ENCODE results near the gene THAP8. TPM values are rescaled to one million over a fixed set of nuclear protein-coding genes. Genes with fewer than 3 reads are reported as not detected.

Gene THAP8
- total RNA-seq, 1 experiment from 2014 or later: 6.6 TPM

- TF ChIP-seq ARID4B (CRISPR knock-in tag; IDR thresholded peaks at IDR 0.05; ENCODE audit: borderline replicate concordance) (no peak; the same call in 1 of the 2 replicates), IRF2 (CRISPR knock-in tag; IDR thresholded peaks at IDR 0.05; ENCODE audit: borderline replicate concordance, low read depth) (no peak), ERG (CRISPR knock-in tag; IDR thresholded peaks at IDR 0.05) (no peak), SP1 (CRISPR knock-in tag; conservative IDR thresholded peaks at IDR 0.05) (peak; percentile 26; the same call in 1 of the 2 replicates), PRRX2 (CRISPR knock-in tag; IDR thresholded peaks at IDR 0.05) (no peak), E2F5 (CRISPR knock-in tag; IDR thresholded peaks at IDR 0.05) (no peak), ATF1 (CRISPR knock-in tag; IDR thresholded peaks at IDR 0.05) (no peak), FOXP4 (CRISPR knock-in tag; IDR thresholded peaks at IDR 0.05) (0 out of 2 replicates have a peak, but pooled peaks have one; percentile 37), ZNF232 (CRISPR knock-in tag; IDR thresholded peaks at IDR 0.05) (no peak), NR2C2 (CRISPR knock-in tag; IDR thresholded peaks at IDR 0.05) (no peak), FOXK1 (CRISPR knock-in tag; IDR thresholded peaks at IDR 0.05) (no peak), TEAD1 (CRISPR knock-in tag; IDR thresholded peaks at IDR 0.05) (no peak), KAT7 (CRISPR knock-in tag; IDR thresholded peaks at IDR 0.05; ENCODE audit: borderline replicate concordance) (no peak)
- TF ChIP-seq, protein P1, sequence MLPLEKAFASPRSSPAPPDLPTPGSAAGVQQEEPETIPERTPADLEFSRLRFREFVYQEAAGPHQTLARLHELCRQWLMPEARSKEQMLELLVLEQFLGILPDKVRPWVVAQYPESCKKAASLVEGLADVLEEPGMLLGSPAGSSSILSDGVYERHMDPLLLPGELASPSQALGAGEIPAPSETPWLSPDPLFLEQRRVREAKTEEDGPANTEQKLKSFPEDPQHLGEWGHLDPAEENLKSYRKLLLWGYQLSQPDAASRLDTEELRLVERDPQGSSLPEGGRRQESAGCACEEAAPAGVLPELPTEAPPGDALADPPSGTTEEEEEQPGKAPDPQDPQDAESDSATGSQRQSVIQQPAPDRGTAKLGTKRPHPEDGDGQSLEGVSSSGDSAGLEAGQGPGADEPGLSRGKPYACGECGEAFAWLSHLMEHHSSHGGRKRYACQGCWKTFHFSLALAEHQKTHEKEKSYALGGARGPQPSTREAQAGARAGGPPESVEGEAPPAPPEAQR (CRISPR knock-in tag; IDR thresholded peaks at IDR 0.05): no peak
- TF ChIP-seq, protein P2, sequence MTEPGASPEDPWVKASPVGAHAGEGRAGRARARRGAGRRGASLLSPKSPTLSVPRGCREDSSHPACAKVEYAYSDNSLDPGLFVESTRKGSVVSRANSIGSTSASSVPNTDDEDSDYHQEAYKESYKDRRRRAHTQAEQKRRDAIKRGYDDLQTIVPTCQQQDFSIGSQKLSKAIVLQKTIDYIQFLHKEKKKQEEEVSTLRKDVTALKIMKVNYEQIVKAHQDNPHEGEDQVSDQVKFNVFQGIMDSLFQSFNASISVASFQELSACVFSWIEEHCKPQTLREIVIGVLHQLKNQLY (CRISPR knock-in tag; IDR thresholded peaks at IDR 0.05): no peak
- TF ChIP-seq, protein P3, sequence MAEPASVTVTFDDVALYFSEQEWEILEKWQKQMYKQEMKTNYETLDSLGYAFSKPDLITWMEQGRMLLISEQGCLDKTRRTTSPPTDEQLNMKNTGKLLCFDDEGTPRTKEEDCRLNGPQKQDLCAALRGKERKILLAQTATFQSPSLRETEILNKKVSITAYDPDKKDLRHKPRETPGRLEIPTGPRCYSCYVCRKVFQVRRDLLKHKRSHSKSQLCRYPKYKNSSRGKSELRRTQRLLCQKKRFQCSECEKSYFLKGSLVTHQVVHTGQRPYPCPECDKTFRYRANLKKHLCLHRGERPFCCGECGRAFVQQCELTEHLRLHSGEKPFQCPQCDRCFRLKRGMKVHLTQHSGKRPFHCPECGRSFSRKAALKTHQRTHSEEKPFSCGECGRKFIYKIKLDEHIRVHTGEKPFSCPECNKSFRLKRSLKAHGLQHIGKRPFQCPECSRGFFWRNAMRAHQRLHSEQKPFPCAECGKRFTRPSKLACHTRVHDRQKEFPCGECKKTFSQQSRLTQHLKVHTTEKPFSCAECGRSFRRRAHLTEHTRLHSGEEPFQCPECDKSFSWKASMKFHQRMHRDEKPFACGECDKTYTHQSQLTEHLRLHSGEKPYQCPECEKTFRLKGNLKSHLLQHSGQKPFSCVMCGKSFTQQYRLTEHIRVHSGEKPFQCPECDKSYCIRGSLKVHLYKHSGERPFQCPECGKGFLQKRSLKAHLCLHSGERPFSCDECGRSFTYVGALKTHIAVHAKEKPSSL (CRISPR knock-in tag; conservative IDR thresholded peaks at IDR 0.05): no peak
- TF ChIP-seq, protein P4, sequence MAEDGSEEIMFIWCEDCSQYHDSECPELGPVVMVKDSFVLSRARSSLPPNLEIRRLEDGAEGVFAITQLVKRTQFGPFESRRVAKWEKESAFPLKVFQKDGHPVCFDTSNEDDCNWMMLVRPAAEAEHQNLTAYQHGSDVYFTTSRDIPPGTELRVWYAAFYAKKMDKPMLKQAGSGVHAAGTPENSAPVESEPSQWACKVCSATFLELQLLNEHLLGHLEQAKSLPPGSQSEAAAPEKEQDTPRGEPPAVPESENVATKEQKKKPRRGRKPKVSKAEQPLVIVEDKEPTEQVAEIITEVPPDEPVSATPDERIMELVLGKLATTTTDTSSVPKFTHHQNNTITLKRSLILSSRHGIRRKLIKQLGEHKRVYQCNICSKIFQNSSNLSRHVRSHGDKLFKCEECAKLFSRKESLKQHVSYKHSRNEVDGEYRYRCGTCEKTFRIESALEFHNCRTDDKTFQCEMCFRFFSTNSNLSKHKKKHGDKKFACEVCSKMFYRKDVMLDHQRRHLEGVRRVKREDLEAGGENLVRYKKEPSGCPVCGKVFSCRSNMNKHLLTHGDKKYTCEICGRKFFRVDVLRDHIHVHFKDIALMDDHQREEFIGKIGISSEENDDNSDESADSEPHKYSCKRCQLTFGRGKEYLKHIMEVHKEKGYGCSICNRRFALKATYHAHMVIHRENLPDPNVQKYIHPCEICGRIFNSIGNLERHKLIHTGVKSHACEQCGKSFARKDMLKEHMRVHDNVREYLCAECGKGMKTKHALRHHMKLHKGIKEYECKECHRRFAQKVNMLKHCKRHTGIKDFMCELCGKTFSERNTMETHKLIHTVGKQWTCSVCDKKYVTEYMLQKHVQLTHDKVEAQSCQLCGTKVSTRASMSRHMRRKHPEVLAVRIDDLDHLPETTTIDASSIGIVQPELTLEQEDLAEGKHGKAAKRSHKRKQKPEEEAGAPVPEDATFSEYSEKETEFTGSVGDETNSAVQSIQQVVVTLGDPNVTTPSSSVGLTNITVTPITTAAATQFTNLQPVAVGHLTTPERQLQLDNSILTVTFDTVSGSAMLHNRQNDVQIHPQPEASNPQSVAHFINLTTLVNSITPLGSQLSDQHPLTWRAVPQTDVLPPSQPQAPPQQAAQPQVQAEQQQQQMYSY (CRISPR knock-in tag; IDR thresholded peaks at IDR 0.05): no peak
- TF ChIP-seq, protein P5, sequence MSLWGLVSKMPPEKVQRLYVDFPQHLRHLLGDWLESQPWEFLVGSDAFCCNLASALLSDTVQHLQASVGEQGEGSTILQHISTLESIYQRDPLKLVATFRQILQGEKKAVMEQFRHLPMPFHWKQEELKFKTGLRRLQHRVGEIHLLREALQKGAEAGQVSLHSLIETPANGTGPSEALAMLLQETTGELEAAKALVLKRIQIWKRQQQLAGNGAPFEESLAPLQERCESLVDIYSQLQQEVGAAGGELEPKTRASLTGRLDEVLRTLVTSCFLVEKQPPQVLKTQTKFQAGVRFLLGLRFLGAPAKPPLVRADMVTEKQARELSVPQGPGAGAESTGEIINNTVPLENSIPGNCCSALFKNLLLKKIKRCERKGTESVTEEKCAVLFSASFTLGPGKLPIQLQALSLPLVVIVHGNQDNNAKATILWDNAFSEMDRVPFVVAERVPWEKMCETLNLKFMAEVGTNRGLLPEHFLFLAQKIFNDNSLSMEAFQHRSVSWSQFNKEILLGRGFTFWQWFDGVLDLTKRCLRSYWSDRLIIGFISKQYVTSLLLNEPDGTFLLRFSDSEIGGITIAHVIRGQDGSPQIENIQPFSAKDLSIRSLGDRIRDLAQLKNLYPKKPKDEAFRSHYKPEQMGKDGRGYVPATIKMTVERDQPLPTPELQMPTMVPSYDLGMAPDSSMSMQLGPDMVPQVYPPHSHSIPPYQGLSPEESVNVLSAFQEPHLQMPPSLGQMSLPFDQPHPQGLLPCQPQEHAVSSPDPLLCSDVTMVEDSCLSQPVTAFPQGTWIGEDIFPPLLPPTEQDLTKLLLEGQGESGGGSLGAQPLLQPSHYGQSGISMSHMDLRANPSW (CRISPR knock-in tag; conservative IDR thresholded peaks at IDR 0.05; ENCODE audit: low read depth): no peak
Measured at GRCh38 chr19:36008336-36008978, 45.6 kb downstream of the THAP8 start, which contains the start of gene SYNE4 (continued).

All from WTC11 (cell line).